Endothelial cell of umbilical vein (primary cell): Measurements from ENCODE around the gene DPF1. TPM values are rescaled to one million over a fixed set of nuclear protein-coding genes. Genes with fewer than 3 reads are reported as not detected.

ENCODE experiments used
- BruUV-seq: library from RNA; stranded (reverse); fragments of 400-500 nt; replicated peaks from 2 replicates; lab custom pipeline; 2021; lab: Mats Ljungman, UMichigan
- CTCF ChIA-PET: fragments of 300-600, 350-600 bp; sonication (Branson Sonifier 250); formaldehyde crosslinking; loops from one replicate; lab custom pipeline; 2021; ENCODE audit warnings: antibody characterized with exemption, inconsistent platforms; lab: Charles Lee
- POLR2A ChIA-PET: fragments of 300-600, 350-600 bp; sonication (Branson Sonifier 250); formaldehyde crosslinking; loops from one replicate; lab custom pipeline; 2021; ENCODE audit warnings: antibody characterized with exemption, inconsistent platforms; lab: Charles Lee
- DNase-seq: peaks from one replicate; pipeline ENCODE4 v3.0.0-alpha.2; 2011; ENCODE audit warnings: low read depth, low spot score
- FAIRE-seq: peaks from 2 replicates; lab custom pipeline; 2011; peaks lifted over from hg19 to GRCh38; lab: Jason Lieb, UNC
- H2AFZ ChIP-seq: 2 replicates; pipeline ENCODE4 v1.6.0; 2012; ENCODE audit warnings: low read depth, low read length, control low read depth, inconsistent platforms
- H3K27ac ChIP-seq: 2 replicates; pipeline ENCODE4 v1.5.1; 2011; ENCODE audit warnings: low read depth, mild to moderate bottlenecking, control low read depth, low read length, moderate library complexity; ENCODE audit not compliant: insufficient read depth
- H3K27me3 ChIP-seq, 2 experiments: 2 replicates each; pipeline versions ENCODE4 v1.6.0 to v1.6.1; 2011; ENCODE audit warnings: low read length in 2 of 2, mixed read lengths in 1 of 2; ENCODE audit not compliant: control insufficient read depth in 2 of 2, insufficient read depth in 2 of 2
- H3K36me3 ChIP-seq, 2 experiments: 2 replicates in 1 of 2; 3 replicates in 1 of 2; pipeline ENCODE4 v1.5.1; 2011; ENCODE audit warnings: low read length in 2 of 2, mild to moderate bottlenecking in 1 of 2, moderate library complexity in 1 of 2; ENCODE audit not compliant: control insufficient read depth in 2 of 2, insufficient read depth in 2 of 2; ENCODE audit errors: extremely low read depth in 1 of 2
- H3K4me1 ChIP-seq: 3 replicates; pipeline ENCODE4 v1.5.1; 2011; ENCODE audit warnings: mild to moderate bottlenecking, low read length; ENCODE audit not compliant: control insufficient read depth, insufficient read depth; ENCODE audit errors: extremely low read depth
- H3K4me2 ChIP-seq: 2 replicates; pipeline ENCODE4 v1.6.1; 2011; ENCODE audit warnings: low read length, control low read depth, mixed read lengths; ENCODE audit not compliant: insufficient read depth
- H3K4me3 ChIP-seq, 3 experiments: fragments of 200-600 bp in 1 of 3; sonication (generic), shearing (Covaris generic) in 1 of 3; replicated peaks in 1 of 3; 2 replicates each; pipeline ENCODE4 v1.5.1; 2011 to 2016; ENCODE audit warnings: control low read depth in 3 of 3, low read length in 3 of 3, mild to moderate bottlenecking in 2 of 3, inconsistent platforms in 1 of 3, low read depth in 1 of 3, moderate library complexity in 1 of 3; ENCODE audit not compliant: insufficient read depth in 1 of 3
- H3K79me2 ChIP-seq: 2 replicates; pipeline ENCODE4 v1.6.0; 2012; ENCODE audit warnings: low read length, inconsistent platforms; ENCODE audit not compliant: control insufficient read depth, insufficient read depth
- H3K9ac ChIP-seq: replicated peaks from 2 replicates; pipeline ENCODE3; 2011; ENCODE audit warnings: low read length, control low read depth; ENCODE audit not compliant: insufficient read depth; ENCODE audit errors: extremely low read depth
- H3K9me1 ChIP-seq: replicated peaks from 3 replicates; pipeline ENCODE4 v1.6.0; 2011; ENCODE audit warnings: mild to moderate bottlenecking, low read length; ENCODE audit not compliant: control insufficient read depth, insufficient read depth; ENCODE audit errors: extremely low read depth
- H3K9me3 ChIP-seq: replicated peaks from 2 replicates; pipeline ENCODE4 v1.5.1; 2012; ENCODE audit warnings: low read length, inconsistent platforms; ENCODE audit not compliant: control insufficient read depth, insufficient read depth
- H4K20me1 ChIP-seq: replicated peaks from 2 replicates; pipeline ENCODE3; 2011; ENCODE audit warnings: mild to moderate bottlenecking, low read length; ENCODE audit not compliant: control insufficient read depth, insufficient read depth; ENCODE audit errors: extremely low read depth
- CTCF ChIP-seq, 2 donors: IDR thresholded peaks; 1 replicate in 1 of 2; 2 replicates in 1 of 2; pipeline ENCODE4 v1.5.1; 2011; ENCODE audit warnings: low read length in 2 of 2, mild to moderate bottlenecking in 2 of 2, moderate library complexity in 2 of 2, control low read depth in 1 of 2, inconsistent platforms in 1 of 2, low read depth in 1 of 2; ENCODE audit not compliant: insufficient read depth in 1 of 2; ENCODE audit errors: extremely low read depth in 1 of 2
- MYC ChIP-seq: IDR thresholded peaks from one replicate; pipeline ENCODE4 v1.6.1; 2011; ENCODE audit warnings: mild to moderate bottlenecking, low read depth, low read length
- dilution Hi-C: fragments of 300-500 bp; cut with MboI; formaldehyde crosslinking; loops from one replicate; pipeline ENCODE4 v1.15.0; 2019; ENCODE audit warnings: low sequenced_read_pairs; ENCODE audit not compliant: extremely low pct_ligation_motif_present
- intact Hi-C: fragments of 100-400 bp; cut with micrococcal nuclease; formaldehyde crosslinking; loops from one replicate; pipeline ENCODE4 v1.10.0; 2022
- polyA plus RNA-seq, 4 experiments: library from polyadenylated mRNA; depleted of rRNA in 3 of 4; stranded (reverse) in 3 of 4; unstranded in 1 of 4; fragments of >200 nt; gene quantifications; 2 replicates each; pipeline versions ENCODE4 v1.2.1 to v1.2.3, GENCODE V29; 2011 to 2012; ENCODE audit warnings: missing spikeins in 1 of 4
- total RNA-seq: library from RNA; stranded (reverse); gene quantifications from 2 replicates; pipeline ENCODE4 v1.2.3, GENCODE V29; 2021

The DPF1 gene
- total and polyA plus RNA-seq, 2 donors (not counting 3 experiments of a cell fraction or from before 2014, with no cell fraction given): 2.0 to 3.9 TPM

GRCh38 chr19:38211151-38211591, 12.9 kb downstream of the DPF1 start:
- dilution Hi-C loops: no loop called here
- POLR2A ChIA-PET: no interaction called here
- H3K4me2 ChIP-seq: no peak overlapping the region

More at GRCh38 chr19:38211151-38211591, 12.9 kb downstream of the DPF1 start:
- no peaks in the 10 kb centered on the region for H3K9me1 ChIP-seq
- no peaks in the 10 kb centered on the region for H3K9me3 ChIP-seq
- H3K27ac ChIP-seq: no peak overlapping the region
- no peak for TF ChIP-seq MYC
- peak in 1 of 2 donors; percentile 12 for TF ChIP-seq CTCF (IDR thresholded peaks at IDR 0.05; ENCODE audit: extremely low read depth in 1 of 2, insufficient read depth in 1 of 2, low read depth in 1 of 2, low read length in 2 of 2)
- intact Hi-C loops: loop anchor here (5.0 kb wide), 1 partner anchor 69 kb away; no protein-coding TSS in a partner anchor
- no peak overlapping the region for H2AFZ ChIP-seq
- no TSS peak for BruUV-seq
- H3K79me2 ChIP-seq: no peaks in the 10 kb centered on the region
- DNase-seq (no peak), FAIRE-seq (no peak)
- H3K36me3 ChIP-seq: no peaks in the 10 kb centered on the region
- no peaks in the 10 kb centered on the region for H4K20me1 ChIP-seq
- H3K27me3 ChIP-seq: peaks cover 12 to 23% of the 10 kb centered on the region in 2 experiments
- no peak overlapping the region for H3K4me3 ChIP-seq
- H3K4me1 ChIP-seq: peaks cover 11% of the 10 kb centered on the region
- CTCF ChIA-PET: interaction anchor here (1.3 kb wide), 1 partner anchor 309 kb away, joined by 4 read pairs; no protein-coding TSS in a partner anchor
- H3K9ac ChIP-seq: no peak overlapping the region
